Stomach smooth muscle (tissue), 2 donors: ENCODE results near the gene CSPG4.
"Not testable (repeated sequence)": the region's sequence is repeated elsewhere in the genome, so short reads cannot be mapped to it uniquely, and the experiment has no call there.

Source experiments
- H3K27ac ChIP-seq: one replicate; pipeline ENCODE4 v1.7.0; 2013; ENCODE audit warnings: mild to moderate bottlenecking, low read length, inconsistent platforms
- H3K27me3 ChIP-seq, 2 donors: one replicate each; pipeline ENCODE4 v1.7.0; 2013; ENCODE audit warnings: low read length in 2 of 2; ENCODE audit not compliant: insufficient read depth in 2 of 2, control insufficient read depth in 1 of 2
- H3K36me3 ChIP-seq, 2 donors: one replicate each; pipeline ENCODE4 v1.7.0; 2013; ENCODE audit warnings: low read length in 2 of 2; ENCODE audit not compliant: control insufficient read depth in 2 of 2, insufficient read depth in 2 of 2
- H3K4me1 ChIP-seq: one replicate; pipeline ENCODE4 v1.7.0; 2013; ENCODE audit warnings: low read length; ENCODE audit not compliant: control insufficient read depth, insufficient read depth
- H3K4me3 ChIP-seq, 2 donors: one replicate each; pipeline ENCODE4 v1.7.0; 2013; ENCODE audit warnings: low read length in 2 of 2
- H3K9ac ChIP-seq, 2 donors: one replicate each; pipeline ENCODE4 v1.7.0; 2013; ENCODE audit warnings: low read length in 2 of 2, mild to moderate bottlenecking in 1 of 2
- H3K9me3 ChIP-seq, 2 donors: one replicate each; pipeline ENCODE4 v1.7.0; 2013; ENCODE audit warnings: low read length in 2 of 2; ENCODE audit not compliant: control insufficient read depth in 2 of 2
- donor health status: healthy.
- donor health status: Pancreatic carcinoma.

The CSPG4 gene

GRCh38 chr15:75721480-75721922 lies 8.9 kb upstream of the CSPG4 start:
- Histone ChIP-seq H3K9ac (no peak overlapping the region), H3K27ac (peak overlapping the region; percentile 97), H3K27me3 (no peaks in the 10 kb centered on the region), H3K4me1 (peaks cover 46% of the 10 kb centered on the region), H3K9me3 (no peaks in the 10 kb centered on the region), H3K36me3 (no peaks in the 10 kb centered on the region), H3K4me3 (no peak overlapping the region)

DNA sequence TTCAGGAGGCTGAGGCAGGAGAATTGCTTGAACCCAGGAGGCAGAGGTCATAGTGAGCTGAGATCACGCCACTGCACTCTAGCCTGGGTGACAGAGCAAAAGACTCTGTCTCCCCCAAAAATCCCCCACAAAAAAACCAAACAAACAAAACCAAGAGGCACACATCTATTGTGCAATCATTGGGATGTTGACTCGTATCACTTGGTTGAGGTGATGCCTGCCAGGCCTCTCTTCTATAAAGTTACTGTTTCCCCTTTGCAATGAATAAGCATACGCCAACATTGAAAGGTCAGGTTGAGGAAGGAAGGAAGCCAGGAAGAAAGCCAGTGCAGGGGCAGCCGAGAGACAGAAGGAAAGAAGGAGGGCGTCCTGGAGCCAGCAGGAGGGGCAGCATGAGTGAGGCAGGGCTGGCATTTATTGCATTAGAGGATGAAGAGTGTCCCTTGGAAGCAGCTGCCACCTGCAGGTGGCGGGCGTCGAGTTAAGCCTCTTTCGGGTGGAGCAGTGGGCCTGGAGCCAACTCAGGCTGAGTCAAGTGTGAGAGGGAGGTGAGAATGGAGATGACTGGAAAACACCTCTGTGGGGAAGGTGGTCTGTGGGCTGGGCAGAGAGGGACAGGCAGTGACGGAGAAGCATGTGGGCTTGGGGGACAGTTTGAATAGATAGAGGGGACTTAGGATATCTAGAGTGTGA lies 8.3 kb upstream of the CSPG4 start:
- Histone ChIP-seq H3K9me3 (no peaks in the 10 kb centered on the region), H3K4me3 (no peak overlapping the region), H3K36me3 (no peaks in the 10 kb centered on the region), H3K9ac (no peak overlapping the region), H3K27me3 (no peaks in the 10 kb centered on the region), H3K4me1 (peaks cover 47% of the 10 kb centered on the region), H3K27ac (peak overlapping the region; percentile 41)

DNA sequence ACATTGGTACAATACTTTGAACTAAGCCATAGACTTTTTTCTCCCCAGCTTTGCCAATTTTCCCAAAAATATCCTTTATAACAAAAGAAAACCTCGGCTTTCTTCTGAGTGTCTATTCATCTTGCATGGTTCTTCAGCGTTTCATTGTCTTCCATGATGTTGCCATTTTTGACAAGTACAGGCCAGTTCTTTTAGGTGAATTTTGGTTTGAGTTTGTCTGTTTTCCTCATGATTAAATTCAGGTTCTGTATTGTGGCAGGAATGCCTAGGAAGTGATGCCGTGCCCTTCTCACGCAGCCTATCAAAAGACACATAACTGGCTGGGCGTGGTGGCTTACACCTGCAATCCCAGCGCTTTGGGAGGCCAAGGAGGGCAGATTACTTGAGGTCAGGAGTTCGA lies 7.6 kb upstream of the CSPG4 start:
- no peaks in the 10 kb centered on the region for H3K36me3 ChIP-seq
- peaks cover 52% of the 10 kb centered on the region for H3K4me1 ChIP-seq
- no peak overlapping the region for H3K4me3 ChIP-seq
- no peak overlapping the region for H3K9ac ChIP-seq
- no peaks in the 10 kb centered on the region for H3K27me3 ChIP-seq
- H3K9me3 ChIP-seq: no peaks in the 10 kb centered on the region
- peak overlapping the region; percentile 41 for H3K27ac ChIP-seq

DNA sequence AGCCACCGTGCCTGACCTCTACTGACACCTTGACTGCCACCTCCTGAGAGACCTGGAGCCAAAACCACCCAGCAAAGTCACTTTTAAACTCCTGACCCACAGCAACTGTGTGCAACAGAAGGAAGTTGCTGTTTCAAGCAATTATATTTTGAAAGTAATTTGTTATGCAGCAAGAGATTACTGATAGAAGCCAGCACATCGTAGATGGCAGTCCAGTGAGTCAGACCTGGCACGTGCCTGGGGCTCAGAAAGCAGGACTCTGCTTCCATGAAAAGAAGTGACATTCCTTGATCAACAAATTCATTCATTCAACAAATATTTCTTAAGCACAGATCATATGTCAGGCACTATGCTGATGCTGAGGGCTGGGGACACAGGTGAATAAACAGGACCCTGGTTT lies 5.7 kb upstream of the CSPG4 start:
- Histone ChIP-seq H3K9ac (no peak overlapping the region), H3K4me1 (peaks cover 47% of the 10 kb centered on the region), H3K9me3 (no peaks in the 10 kb centered on the region), H3K27me3 (no peaks in the 10 kb centered on the region), H3K27ac (peak overlapping the region; percentile 70), H3K4me3 (no peak overlapping the region), H3K36me3 (no peaks in the 10 kb centered on the region)

DNA sequence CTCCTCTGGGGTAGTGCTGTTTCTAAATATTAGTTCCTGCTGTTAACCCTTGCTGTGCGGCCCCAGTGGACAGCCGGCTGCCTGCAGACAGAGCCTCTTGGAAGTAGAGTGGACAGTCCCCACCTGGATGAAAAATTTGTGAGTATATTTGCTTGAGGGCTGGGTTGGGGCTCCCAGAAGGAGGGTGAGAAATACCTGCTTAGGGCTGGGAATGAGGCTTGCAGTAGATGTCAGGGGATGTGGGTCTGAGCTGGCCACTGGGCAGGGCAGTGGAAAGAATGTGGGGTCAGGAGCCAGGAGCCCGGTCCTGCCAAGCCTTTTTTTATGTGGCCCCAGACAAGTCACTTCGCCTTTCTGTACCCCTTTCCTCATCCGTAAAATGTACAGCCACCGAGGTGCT lies 4.4 kb upstream of the CSPG4 start:
- H3K4me3 ChIP-seq, H3K36me3 ChIP-seq, H3K9me3 ChIP-seq, H3K9ac ChIP-seq, H3K27ac ChIP-seq, H3K27me3 ChIP-seq: not testable (repeated sequence)
- H3K4me1 ChIP-seq: peaks cover 45% of the 10 kb centered on the region

DNA sequence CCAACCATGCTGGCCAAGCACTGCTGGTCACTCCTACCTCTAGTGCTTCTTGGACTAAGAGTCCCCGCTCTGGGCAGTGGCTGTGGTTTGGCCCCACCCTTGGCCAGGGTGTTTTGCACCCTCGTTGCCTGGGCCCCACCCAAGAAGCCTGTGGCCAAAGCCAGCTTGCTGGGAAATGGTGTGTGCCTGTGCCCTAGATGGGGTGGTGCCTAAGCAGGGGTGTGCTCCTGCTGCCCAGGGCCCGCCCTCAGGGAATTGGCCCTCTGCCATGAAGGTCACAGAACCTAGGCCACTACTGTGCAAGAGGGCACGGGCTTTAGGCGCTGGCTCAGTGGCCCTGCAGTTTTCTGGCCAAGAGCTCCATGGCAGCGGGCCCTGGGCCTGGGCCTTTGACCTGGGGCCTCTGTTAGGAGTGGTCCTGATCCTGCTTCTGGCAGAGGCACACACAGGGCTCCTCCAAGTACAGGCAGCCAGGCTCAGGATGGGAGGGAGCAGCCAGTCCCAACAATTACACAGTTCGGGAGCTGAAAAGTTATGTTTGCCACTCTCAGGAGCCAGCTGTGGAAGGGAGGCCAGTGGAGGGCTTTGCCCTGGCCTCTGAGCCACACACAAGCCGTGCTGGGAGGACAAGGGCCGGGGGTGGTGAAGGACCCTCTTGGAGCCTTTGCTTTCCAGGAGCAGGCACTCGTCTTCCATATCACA lies 3.8 kb upstream of the CSPG4 start:
- peaks cover 45% of the 10 kb centered on the region for H3K4me1 ChIP-seq
- not testable (repeated sequence) for H3K4me3 ChIP-seq, H3K9me3 ChIP-seq, H3K27me3 ChIP-seq, H3K27ac ChIP-seq, H3K36me3 ChIP-seq, H3K9ac ChIP-seq

DNA sequence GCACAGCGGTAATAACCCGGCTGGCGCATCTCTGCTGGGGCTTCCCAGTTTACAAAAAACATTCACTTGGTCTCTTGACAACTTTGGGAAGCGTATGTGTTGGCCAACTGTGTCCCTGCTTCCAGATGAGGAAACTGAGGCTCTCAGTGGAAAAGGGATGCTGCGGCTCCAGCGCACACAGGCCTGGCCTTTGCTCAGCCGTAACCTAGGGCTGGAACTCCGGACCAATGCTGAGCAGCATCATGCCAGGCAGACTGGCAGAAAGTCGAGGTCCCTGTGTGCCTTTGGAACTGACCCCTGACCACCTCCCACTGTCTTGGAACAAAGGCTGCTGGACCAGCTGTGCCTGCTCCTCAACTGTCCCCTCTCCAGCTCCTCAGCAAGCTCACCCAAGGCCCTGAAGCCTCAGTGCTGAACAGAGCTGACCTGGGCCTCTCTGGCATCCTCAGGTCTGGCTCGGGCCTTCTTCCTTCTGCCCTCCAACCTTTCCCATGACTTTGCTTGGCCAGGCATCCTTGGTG lies 2.7 kb upstream of the CSPG4 start:
- Histone ChIP-seq H3K27ac (peak overlapping the region; percentile 64), H3K4me1 (peaks cover 35% of the 10 kb centered on the region)
- not testable (repeated sequence) for H3K9me3 ChIP-seq, H3K9ac ChIP-seq, H3K4me3 ChIP-seq, H3K36me3 ChIP-seq, H3K27me3 ChIP-seq

DNA sequence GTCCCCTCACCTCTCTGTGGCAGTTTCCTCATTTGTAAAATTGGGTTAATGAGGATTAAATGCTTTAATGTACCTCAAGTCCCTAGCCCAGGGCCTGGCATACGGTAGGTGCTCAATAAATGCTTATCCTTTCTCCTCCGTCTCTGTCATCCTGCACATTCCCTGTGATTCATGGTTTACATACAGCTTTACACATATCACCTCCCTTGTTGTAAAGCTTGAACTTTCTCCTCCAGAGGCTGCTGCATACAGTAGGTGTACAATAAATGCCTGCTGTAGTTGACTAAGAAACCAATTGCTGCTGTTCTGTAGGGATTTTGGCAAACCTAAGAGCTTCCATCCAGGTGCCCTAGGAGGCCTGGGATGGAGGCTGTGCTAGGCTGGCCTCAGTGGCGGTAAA lies 1.5 kb upstream of the CSPG4 start:
- Histone ChIP-seq H3K4me1 (peaks cover 41% of the 10 kb centered on the region), H3K36me3 (no peaks in the 10 kb centered on the region), H3K9me3 (no peaks in the 10 kb centered on the region), H3K27ac (peak overlapping the region; percentile 98), H3K9ac (peak overlapping the region in 1 of 2 donors; percentile 36), H3K4me3 (no peak overlapping the region), H3K27me3 (no peaks in the 10 kb centered on the region)

- H3K36me3 ChIP-seq: peaks cover 0 to 3% of the 10 kb centered on the region in 2 donors
- no peaks in the 10 kb centered on the region for H3K27me3 ChIP-seq
- peak overlapping the region; percentile 98 for H3K27ac ChIP-seq
- H3K9me3 ChIP-seq: no peaks in the 10 kb centered on the region
- H3K4me3 ChIP-seq: peak overlapping the region; percentile 54 to 85
- H3K9ac ChIP-seq: peak overlapping the region; percentile 87 to 92
- H3K4me1 ChIP-seq: peaks cover 45% of the 10 kb centered on the region
These were observed 769 bp upstream of the CSPG4 start for GRCh38 chr15:75713338-75713895.

DNA sequence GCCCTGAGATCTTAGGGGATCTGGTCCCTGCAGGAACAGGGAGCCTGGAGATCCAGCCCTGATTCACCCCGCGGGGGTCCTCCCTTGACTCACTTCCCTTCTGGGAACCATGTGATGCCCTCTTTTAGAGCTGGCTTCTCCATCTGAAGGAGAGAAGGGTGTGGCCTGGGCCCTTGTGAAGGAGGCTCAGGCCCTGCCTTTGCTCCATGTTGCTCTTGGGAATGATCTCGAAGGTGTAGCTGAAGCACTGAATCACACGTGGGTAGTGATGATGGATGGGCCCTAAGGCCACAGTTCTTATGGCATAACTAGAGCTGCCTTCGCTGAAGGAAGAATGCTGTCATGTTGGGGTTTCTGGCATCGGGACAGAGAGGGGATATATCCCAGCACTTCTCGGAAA lies 1.2 kb downstream of the CSPG4 start:
- Histone ChIP-seq H3K4me3 (peak overlapping the region; percentile 72 to 85), H3K9ac (peak overlapping the region; percentile 92 to 96), H3K27ac (peak overlapping the region; percentile 98), H3K4me1 (peaks cover 51% of the 10 kb centered on the region)
- not testable (repeated sequence) for H3K9me3 ChIP-seq, H3K27me3 ChIP-seq, H3K36me3 ChIP-seq

DNA sequence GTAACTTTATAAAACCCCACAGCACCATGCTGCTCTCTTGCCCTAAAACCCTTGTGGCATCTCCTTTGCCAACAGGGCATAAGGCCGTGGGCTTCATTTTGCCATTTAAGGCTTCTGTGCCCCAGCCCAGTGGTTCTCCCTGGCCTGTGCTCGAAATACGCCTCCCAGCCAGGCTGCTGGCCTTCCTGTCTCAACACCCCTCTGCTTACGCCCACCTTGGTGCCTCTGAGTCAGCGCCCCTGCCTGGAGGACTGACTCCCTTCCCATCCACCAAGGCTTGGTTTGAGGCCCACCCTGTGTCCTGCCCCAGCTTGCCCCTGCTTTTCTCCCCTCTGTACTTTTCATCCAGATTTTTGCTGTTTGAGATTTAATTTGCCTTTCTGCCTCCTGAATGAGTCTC lies 1.8 kb downstream of the CSPG4 start:
- peak overlapping the region; percentile 98 for H3K27ac ChIP-seq
- peak overlapping the region; percentile 31 to 47 for H3K4me3 ChIP-seq
- not testable (repeated sequence) for H3K9me3 ChIP-seq, H3K27me3 ChIP-seq, H3K36me3 ChIP-seq
- H3K9ac ChIP-seq: peak overlapping the region; percentile 55 to 76
- H3K4me1 ChIP-seq: peaks cover 56% of the 10 kb centered on the region
